Dorsolateral prefrontal cortex (tissue), 118 donors: Measurements from ENCODE around the gene LAPTM5. TPM values are rescaled to one million over a fixed set of nuclear protein-coding genes. Genes with fewer than 3 reads are reported as not detected.

Experiments used
- microRNA-seq, 43 experiments: library from miRNA; unstranded; fragments of <30 nt; microRNA quantifications; one replicate each; pipeline ENCODE4 v1.2.0, GENCODE V29; 2022
- total RNA-seq, 120 experiments: library from RNA; stranded (reverse); gene quantifications; one replicate each; pipeline versions ENCODE4 v1.2.3 to v1.2.4, GENCODE V29; 2022

LAPTM5 gene
- total RNA-seq, 120 experiments from 2014 or later = 8.8 to 116 (median 32.9) TPM

Small RNA genes lying within 50 kb of the gene (microRNA-seq; reads per million reads assigned to microRNA genes)
- 0 reads per million in 43 experiments for gene MIR4420

Other genes with a start within 250 kb of the LAPTM5 start
- gene MATN1, start 34.2 kb downstream of the LAPTM5 start, total RNA-seq = 1 to 10 TPM in 16 of 120 experiments, under 1 TPM in 94, not detected in 10; 0.11 to 2.4 (median 0.50) TPM
- 100 to 1,000 TPM in 115 of 120 experiments, 10 to 100 TPM in 5; 83.7 to 243 (median 122) TPM for gene SDC3, start 151.0 kb upstream of the LAPTM5 start, total RNA-seq